K562 (cell line): ENCODE results near the gene KCNJ14. TPM values are rescaled to one million over a fixed set of nuclear protein-coding genes. Genes with fewer than 3 reads are reported as not detected.

Experiments used
- ARNT ChIP-seq, 2 experiments: fragments of 450-650 bp; IDR thresholded peaks; 2 replicates each; pipeline ENCODE4 v1.6.1; 2016; ENCODE audit warnings: mild to moderate bottlenecking in 1 of 2
- E2F4 ChIP-seq: sonication (generic); formaldehyde crosslinking; IDR thresholded peaks from 2 replicates; pipeline ENCODE4 v1.8.0; 2022; ENCODE audit warnings: mild to moderate bottlenecking, low read depth, missing genetic modification reagents
- ELF1 ChIP-seq: fragments of 200-800 bp; sonication (Bioruptor generic); IDR thresholded peaks from 2 replicates; pipeline ENCODE4 v1.6.1; 2016; ENCODE audit warnings: missing genetic modification characterization, missing compliant biosample characterization
- FOSL1 ChIP-seq: fragments of 200-800 bp; sonication (Bioruptor generic); conservative IDR thresholded peaks from 2 replicates; pipeline ENCODE4 v1.6.1; 2016; ENCODE audit warnings: missing genetic modification characterization, missing compliant biosample characterization
- FOXA3 ChIP-seq, 2 experiments: fragments of 450-650 bp in 1 of 2; sonication (generic) in 1 of 2; formaldehyde crosslinking; IDR thresholded peaks in 1 of 2; conservative IDR thresholded peaks in 1 of 2; 2 replicates each; pipeline versions ENCODE4 v1.4.0 to v1.8.0; 2020 to 2022; ENCODE audit warnings: mild to moderate bottlenecking in 2 of 2, missing genetic modification reagents in 1 of 2
- FOXK1 ChIP-seq: sonication (generic); formaldehyde crosslinking; IDR thresholded peaks from 2 replicates; pipeline ENCODE4 v1.8.0; 2022; ENCODE audit warnings: missing genetic modification reagents, mild to moderate bottlenecking, borderline replicate concordance
- GABPB2 ChIP-seq: fragments of 250-450 bp; sonication (Bioruptor Pico); conservative IDR thresholded peaks from 2 replicates; pipeline ENCODE4 v1.5.1; 2021; ENCODE audit warnings: mild to moderate bottlenecking
- HDGF ChIP-seq: fragments of 450-650 bp; IDR thresholded peaks from 2 replicates; pipeline ENCODE4 v1.6.1; 2016
- MYNN ChIP-seq, 2 experiments: sonication (generic); formaldehyde crosslinking in 1 of 2; IDR thresholded peaks; 2 replicates each; pipeline versions ENCODE4 v1.5.0 to v1.6.1; 2016 to 2020; ENCODE audit warnings: antibody characterized with exemption in 1 of 2, missing genetic modification reagents in 1 of 2
- OTX1 ChIP-seq: fragments of 450-650 bp; formaldehyde crosslinking; IDR thresholded peaks from 2 replicates; pipeline ENCODE4 v1.4.0; 2022; ENCODE audit warnings: mild to moderate bottlenecking
- RAD21 ChIP-seq, 2 experiments: fragments of 250-450 bp in 1 of 2; fragments of 450-650 bp in 1 of 2; sonication (Bioruptor Pico) in 1 of 2; formaldehyde crosslinking in 1 of 2; IDR thresholded peaks in 1 of 2; conservative IDR thresholded peaks in 1 of 2; 2 replicates each; pipeline versions ENCODE4 v1.4.0 to v1.8.0; 2020 to 2022; ENCODE audit warnings: mild to moderate bottlenecking in 2 of 2, moderate library complexity in 1 of 2
- SMARCB1 ChIP-seq: IDR thresholded peaks from 2 replicates; pipeline ENCODE4 v1.6.1; 2011; ENCODE audit warnings: improper control_type of control experiment, low read depth; ENCODE audit not compliant: insufficient read length
- SP2 ChIP-seq: IDR thresholded peaks from 2 replicates; pipeline ENCODE4 v1.6.1; 2011; ENCODE audit warnings: mild to moderate bottlenecking, low read depth, low read length, moderate library complexity; ENCODE audit not compliant: poor library complexity, severe bottlenecking; ENCODE audit errors: extremely low read depth
- STAT5B ChIP-seq: fragments of 250-450 bp; sonication (Bioruptor Pico); IDR thresholded peaks from 2 replicates; pipeline ENCODE4 v1.8.0; 2021; ENCODE audit warnings: mild to moderate bottlenecking, inconsistent platforms
- SUPT5H ChIP-seq: fragments of 450-650 bp; IDR thresholded peaks from 2 replicates; pipeline ENCODE4 v1.6.1; 2016
- VEZF1 ChIP-seq: fragments of 200-800 bp; sonication (Bioruptor generic); IDR thresholded peaks from 2 replicates; pipeline ENCODE4 v1.6.1; 2017; ENCODE audit warnings: missing genetic modification characterization, missing compliant biosample characterization
- ZBTB33 ChIP-seq: sonication (generic); formaldehyde crosslinking; IDR thresholded peaks from 2 replicates; pipeline ENCODE4 v1.8.1; 2023; ENCODE audit warnings: mild to moderate bottlenecking, missing genetic modification reagents
- ZFP91 ChIP-seq: sonication (generic); formaldehyde crosslinking; IDR thresholded peaks from 2 replicates; pipeline ENCODE4 v1.8.0; 2022; ENCODE audit warnings: mild to moderate bottlenecking, missing genetic modification reagents
- ZNF124 ChIP-seq: sonication (generic); formaldehyde crosslinking; IDR thresholded peaks from 2 replicates; pipeline ENCODE4 v1.8.1; 2022; ENCODE audit warnings: missing genetic modification reagents
- polyA plus RNA-seq, 8 experiments: library from polyadenylated mRNA; depleted of rRNA in 4 of 8; stranded (reverse) in 5 of 8; unstranded in 3 of 8; fragments of >200 nt; fragmentation: Nextera tagmentation in 2 of 8; fragmentation: Illumina TruSeq in 1 of 8; extraction: Ambion mirVana in 2 of 8; extraction: Trizol in 1 of 8; gene quantifications; 2 replicates each; pipeline versions ENCODE4 v1.2.1 to v1.2.3, GENCODE V29; 2011 to 2014; ENCODE audit warnings: inconsistent platforms in 1 of 8, missing spikeins in 1 of 8
- total RNA-seq, 7 experiments: library from RNA; depleted of rRNA in 6 of 7; stranded (reverse); fragments of >200 nt in 6 of 7; fragmentation: Illumina TruSeq in 2 of 7; extraction: Trizol in 2 of 7; gene quantifications; 2 replicates each; pipeline versions ENCODE4 v1.2.1 to v1.2.3, GENCODE V29; 2011 to 2021; ENCODE audit warnings: low replicate concordance in 1 of 7

The KCNJ14 gene
- total and polyA plus RNA-seq, 9 of the 15 experiments (the other 6 are each of a cell fraction or from before 2014, with no cell fraction given) = 0.15 to 1.6 (median 0.49) TPM

GRCh38 chr19:48418317-48419064, 36.9 kb upstream of the KCNJ14 start (continued):
- TF ChIP-seq E2F4 (CRISPR knock-in tag) = no peak
- no peak for TF ChIP-seq SP2
- peak; percentile 38; the same call in 1 of the 2 replicates for TF ChIP-seq SUPT5H
- TF ChIP-seq SMARCB1 = no peak
- TF ChIP-seq MYNN (IDR thresholded peaks at IDR 0.05) = no peak
- no peak for TF ChIP-seq MYNN (CRISPR knock-in tag; IDR thresholded peaks at IDR 0.05)
- TF ChIP-seq FOXK1 (CRISPR knock-in tag) = no peak
- 0 out of 4 replicates have a peak, but pooled peaks of 1 of the 2 experiments have one; percentile 63 for TF ChIP-seq ARNT (IDR thresholded peaks at IDR 0.05)
- no peak for TF ChIP-seq GABPB2 (CRISPR knock-in tag)
- TF ChIP-seq STAT5B (CRISPR knock-in tag) = no peak
- no peak for TF ChIP-seq FOXA3 (CRISPR knock-in tag; conservative IDR thresholded peaks at IDR 0.05 in 1 of 2, IDR thresholded peaks at IDR 0.05 in 1 of 2)
- TF ChIP-seq HDGF = peak; percentile 87; the same call in 1 of the 2 replicates
- TF ChIP-seq ZFP91 (CRISPR knock-in tag) = peak; percentile 54; the same call in 1 of the 2 replicates
- no peak for TF ChIP-seq ELF1 (tag)
- TF ChIP-seq ZNF124 (CRISPR knock-in tag) = no peak
- peak; percentile 80 for TF ChIP-seq VEZF1 (CRISPR knock-in tag)
- peak; percentile 56; the same call in 1 of the 2 replicates for TF ChIP-seq FOSL1 (tag)
- TF ChIP-seq RAD21 (CRISPR knock-in tag; conservative IDR thresholded peaks at IDR 0.05 in 1 of 2, IDR thresholded peaks at IDR 0.05 in 1 of 2) = peak; percentile 37 to 49; a peak in 3 of 4 replicates
- TF ChIP-seq OTX1 = peak; percentile 7; the same call in 1 of the 2 replicates
- TF ChIP-seq ZBTB33 (CRISPR knock-in tag) = no peak
